ENCODE measurements around the gene LGALS4.
"Not testable (repeated sequence)": the region's sequence is repeated elsewhere in the genome, so short reads cannot be mapped to it uniquely, and the experiment has no call there.

The LGALS4 gene

GRCh38 chr19:38773469-38774177 lies 39.1 kb downstream of the LGALS4 start, which contains the start of gene LGALS7:
LGALS7 (minus strand) TSS chr19:38773517; CDS start chr19:38773492, 25 bp downstream.
- in situ Hi-C loops (cut with MboI; ENCODE audit: low sequenced_read_pairs) = no loop called here

DNA sequence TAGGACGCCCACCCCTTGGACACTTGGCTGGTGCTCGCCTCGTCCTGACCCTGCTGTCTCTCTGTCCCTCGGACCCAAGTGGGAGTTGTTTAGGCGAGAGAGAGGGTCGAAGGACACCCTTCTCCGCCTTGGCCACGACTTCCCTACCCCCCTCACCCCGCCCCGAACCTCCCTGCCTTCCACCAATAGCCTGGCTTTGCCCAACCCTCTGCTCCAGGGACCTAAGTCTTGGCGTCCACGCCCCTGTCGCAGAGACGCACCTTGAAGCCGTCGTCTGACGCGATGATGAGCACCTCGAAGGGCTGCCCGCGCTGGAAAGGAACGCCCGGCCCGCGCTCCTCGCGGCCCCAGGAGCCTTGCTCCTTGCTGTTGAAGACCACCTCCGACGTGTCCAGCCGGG lies 41.2 kb downstream of the LGALS4 start:
- in situ Hi-C loops (cut with MboI; ENCODE audit: low sequenced_read_pairs) = not testable (repeated sequence)

- in situ Hi-C loops (cut with MboI; ENCODE audit: low sequenced_read_pairs) = not testable (repeated sequence)
These were observed 41.8 kb downstream of the LGALS4 start for GRCh38 chr19:38770949-38771275.

- in situ Hi-C loops (cut with MboI; ENCODE audit: low sequenced_read_pairs) = not testable (repeated sequence)
These were observed 42.4 kb downstream of the LGALS4 start for GRCh38 chr19:38770228-38770948.

GRCh38 chr19:38769635-38770211 lies 43.0 kb downstream of the LGALS4 start:
- in situ Hi-C loops (cut with MboI; ENCODE audit: low sequenced_read_pairs) = no loop called here

- in situ Hi-C loops (cut with MboI; ENCODE audit: low sequenced_read_pairs) = no loop called here
These were observed 46.3 kb downstream of the LGALS4 start for GRCh38 chr19:38766276-38767047.

DNA sequence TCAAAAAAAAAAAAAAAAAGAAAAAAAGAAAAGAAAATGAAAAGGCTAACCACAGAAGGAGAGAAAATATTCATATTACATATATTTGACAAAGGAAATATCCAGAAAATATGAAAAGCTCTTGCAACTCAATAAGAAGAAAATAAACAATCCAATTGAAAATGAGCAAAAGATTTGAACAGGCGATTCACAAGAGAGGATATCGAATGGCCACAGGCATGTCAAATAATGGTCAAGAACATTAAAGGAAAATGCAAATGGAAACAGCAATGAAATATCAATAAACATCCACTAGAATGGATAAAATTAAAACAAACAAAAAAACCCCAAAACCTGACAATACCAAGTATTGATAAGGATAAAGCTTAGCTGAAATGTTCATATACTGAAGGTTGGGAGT lies 47.5 kb downstream of the LGALS4 start:
- in situ Hi-C loops (cut with MboI; ENCODE audit: low sequenced_read_pairs) = no loop called here

DNA sequence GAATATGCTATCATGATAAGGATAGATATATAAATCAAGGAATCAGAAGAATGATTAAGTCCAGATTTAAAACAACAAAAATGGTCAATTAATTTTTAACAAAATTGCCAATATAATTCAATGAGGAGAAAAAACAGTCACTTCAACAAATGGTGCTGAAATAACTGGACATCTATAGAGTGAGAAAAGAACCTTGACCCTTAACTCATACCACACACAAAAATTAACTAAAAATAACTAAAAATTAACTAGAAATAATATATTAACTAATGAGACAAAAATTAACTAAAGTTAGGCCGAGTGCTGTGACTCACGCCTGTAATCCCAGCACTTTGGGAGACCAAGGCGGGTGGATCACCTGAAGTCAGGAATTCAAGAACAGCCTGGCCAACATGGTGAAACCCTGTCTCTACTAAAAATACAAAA lies 48.9 kb downstream of the LGALS4 start:
- in situ Hi-C loops (cut with MboI; ENCODE audit: low sequenced_read_pairs) = no loop called here

- in situ Hi-C loops (cut with MboI; ENCODE audit: low sequenced_read_pairs) = not testable (repeated sequence)
These were observed 50.8 kb downstream of the LGALS4 start for GRCh38 chr19:38761884-38762389.

- in situ Hi-C loops (cut with MboI; ENCODE audit: low sequenced_read_pairs) = not testable (repeated sequence)
These were observed 51.8 kb downstream of the LGALS4 start for GRCh38 chr19:38760805-38761517.

GRCh38 chr19:38759590-38760003 lies 53.1 kb downstream of the LGALS4 start:
- in situ Hi-C loops (cut with MboI; ENCODE audit: low sequenced_read_pairs) = no loop called here

GRCh38 chr19:38754196-38754595 lies 58.5 kb downstream of the LGALS4 start:
- in situ Hi-C loops (cut with MboI; ENCODE audit: low sequenced_read_pairs) = not testable (repeated sequence)

DNA sequence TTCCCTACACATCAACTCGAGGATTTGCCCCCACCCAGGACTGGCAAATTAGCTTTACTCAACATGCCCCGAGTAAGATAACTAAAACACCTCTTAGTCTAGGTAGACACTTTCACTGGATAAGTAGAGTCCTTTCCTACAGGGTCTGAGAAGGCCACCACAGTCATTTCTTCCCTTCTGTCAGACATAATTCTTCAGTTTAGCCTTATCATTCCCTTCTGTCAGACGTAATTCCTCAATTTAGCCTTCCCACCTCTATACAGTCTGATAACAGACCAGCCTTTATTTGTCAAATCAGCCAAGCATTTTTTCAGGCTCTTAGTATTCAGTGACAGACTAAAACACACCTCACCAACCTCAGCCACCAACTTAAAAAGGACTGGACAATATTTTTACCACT lies 59.0 kb downstream of the LGALS4 start:
- in situ Hi-C loops (cut with MboI; ENCODE audit: low sequenced_read_pairs) = not testable (repeated sequence)
